ENCODE results near the gene UBE2O. TPM values are rescaled to one million over a fixed set of nuclear protein-coding genes. Genes with fewer than 3 reads are reported as not detected.

The UBE2O gene
- total and polyA plus RNA-seq, 2 donors (not counting 3 experiments of a cell fraction or from before 2014, with no cell fraction given): 13.9 to 34.1 TPM

DNA sequence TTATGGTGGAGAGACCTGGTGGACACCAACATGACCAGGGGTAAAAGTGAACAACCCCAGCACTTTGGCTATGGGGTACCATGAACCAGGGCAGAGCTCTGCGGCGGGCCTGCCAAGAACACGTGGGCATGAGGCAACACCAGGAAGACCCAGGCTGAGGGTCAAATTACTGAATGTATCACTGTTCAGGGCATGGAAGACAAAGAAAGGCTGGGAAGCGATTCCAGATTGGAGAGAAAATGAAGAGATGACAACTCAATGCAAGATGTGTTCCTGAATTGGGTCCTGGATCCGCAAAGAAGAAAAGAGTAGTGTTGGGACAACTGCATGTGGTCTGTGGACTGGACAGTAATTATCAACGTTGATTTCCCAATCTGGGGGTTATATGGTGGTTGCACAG, 48.7 kb downstream of the UBE2O start:
- no peak overlapping the region for H3K4me3 ChIP-seq (replicated peaks in 1 of 3; ENCODE audit: insufficient read depth in 1 of 3, low read depth in 1 of 3, low read length in 3 of 3)
- no peaks in the 10 kb centered on the region for H4K20me1 ChIP-seq (replicated peaks; ENCODE audit: control insufficient read depth, extremely low read depth, insufficient read depth, low read length)
- FAIRE-seq (no peak), DNase-seq (ENCODE audit: low read depth, low spot score) (no peak)
- H3K9me1 ChIP-seq (replicated peaks; ENCODE audit: control insufficient read depth, extremely low read depth, insufficient read depth, low read length): no peaks in the 10 kb centered on the region
- no TSS peak for BruUV-seq (replicated peaks)
- no peaks in the 10 kb centered on the region for H3K79me2 ChIP-seq (ENCODE audit: control insufficient read depth, insufficient read depth, low read length)
- ChIA-PET POLR2A (no interaction called here), CTCF (interaction anchor here (0.6 to 2.9 kb wide), 3 partner anchors 39 to 102 kb away, joined by 3 to 33 read pairs (median 4); no protein-coding TSS in a partner anchor)
- no peaks in the 10 kb centered on the region for H3K9me3 ChIP-seq (replicated peaks; ENCODE audit: control insufficient read depth, insufficient read depth, low read length)
- H3K27me3 ChIP-seq (ENCODE audit: control insufficient read depth in 2 of 2, insufficient read depth in 2 of 2, low read length in 2 of 2): no peaks in the 10 kb centered on the region
- TF ChIP-seq, protein P1, sequence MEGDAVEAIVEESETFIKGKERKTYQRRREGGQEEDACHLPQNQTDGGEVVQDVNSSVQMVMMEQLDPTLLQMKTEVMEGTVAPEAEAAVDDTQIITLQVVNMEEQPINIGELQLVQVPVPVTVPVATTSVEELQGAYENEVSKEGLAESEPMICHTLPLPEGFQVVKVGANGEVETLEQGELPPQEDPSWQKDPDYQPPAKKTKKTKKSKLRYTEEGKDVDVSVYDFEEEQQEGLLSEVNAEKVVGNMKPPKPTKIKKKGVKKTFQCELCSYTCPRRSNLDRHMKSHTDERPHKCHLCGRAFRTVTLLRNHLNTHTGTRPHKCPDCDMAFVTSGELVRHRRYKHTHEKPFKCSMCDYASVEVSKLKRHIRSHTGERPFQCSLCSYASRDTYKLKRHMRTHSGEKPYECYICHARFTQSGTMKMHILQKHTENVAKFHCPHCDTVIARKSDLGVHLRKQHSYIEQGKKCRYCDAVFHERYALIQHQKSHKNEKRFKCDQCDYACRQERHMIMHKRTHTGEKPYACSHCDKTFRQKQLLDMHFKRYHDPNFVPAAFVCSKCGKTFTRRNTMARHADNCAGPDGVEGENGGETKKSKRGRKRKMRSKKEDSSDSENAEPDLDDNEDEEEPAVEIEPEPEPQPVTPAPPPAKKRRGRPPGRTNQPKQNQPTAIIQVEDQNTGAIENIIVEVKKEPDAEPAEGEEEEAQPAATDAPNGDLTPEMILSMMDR (IDR thresholded peaks at IDR 0.05; ENCODE audit: extremely low read depth in 1 of 2, insufficient read depth in 1 of 2, low read depth in 1 of 2, low read length in 2 of 2): no peak
- no peak for TF ChIP-seq POLR2AphosphoS5 (IDR thresholded peaks at IDR 0.05; ENCODE audit: insufficient read depth, low read depth, low read length)
- no peak for TF ChIP-seq MYC (IDR thresholded peaks at IDR 0.05; ENCODE audit: low read depth, low read length)
- TF ChIP-seq GATA2 (IDR thresholded peaks at IDR 0.05; ENCODE audit: insufficient read depth, insufficient read length, low read depth, low read length): no peak
- TF ChIP-seq FOS (IDR thresholded peaks at IDR 0.05; ENCODE audit: borderline replicate concordance, insufficient read depth, low read length): no peak
- TF ChIP-seq, protein P2, sequence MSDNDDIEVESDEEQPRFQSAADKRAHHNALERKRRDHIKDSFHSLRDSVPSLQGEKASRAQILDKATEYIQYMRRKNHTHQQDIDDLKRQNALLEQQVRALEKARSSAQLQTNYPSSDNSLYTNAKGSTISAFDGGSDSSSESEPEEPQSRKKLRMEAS (IDR thresholded peaks at IDR 0.05; ENCODE audit: insufficient read depth, insufficient read length): no peak
- no peak for TF ChIP-seq POLR2A (IDR thresholded peaks at IDR 0.05; ENCODE audit: low read depth, low read length)
- no peak for TF ChIP-seq JUN (IDR thresholded peaks at IDR 0.05; ENCODE audit: borderline replicate concordance, insufficient read depth, insufficient read length, low read depth)
- TF ChIP-seq EZH2 (IDR thresholded peaks at IDR 0.05; ENCODE audit: borderline replicate concordance, low read depth, low read length, severe bottlenecking): no peak
- dilution Hi-C loops (cut with MboI; ENCODE audit: extremely low pct_ligation_motif_present, low sequenced_read_pairs) (no loop called here), intact Hi-C loops (cut with micrococcal nuclease) (no loop called here)
- no peak overlapping the region for H3K9ac ChIP-seq (replicated peaks; ENCODE audit: extremely low read depth, insufficient read depth, low read length)
- no peak overlapping the region for H3K4me2 ChIP-seq (ENCODE audit: insufficient read depth, low read length)
- no peaks in the 10 kb centered on the region for H3K4me1 ChIP-seq (ENCODE audit: control insufficient read depth, extremely low read depth, insufficient read depth, low read length)
- peaks cover 5 to 28% of the 10 kb centered on the region in 2 experiments for H3K36me3 ChIP-seq (ENCODE audit: control insufficient read depth in 2 of 2, extremely low read depth in 1 of 2, insufficient read depth in 2 of 2, low read length in 2 of 2)
- no peak overlapping the region for H3K27ac ChIP-seq (ENCODE audit: insufficient read depth, low read depth, low read length)
- H2AFZ ChIP-seq (ENCODE audit: low read depth, low read length): no peak overlapping the region
